ENCODE measurements around the gene KDM5A. TPM values are rescaled to one million over a fixed set of nuclear protein-coding genes. Genes with fewer than 3 reads are reported as not detected.

The KDM5A gene
- total RNA-seq, 1 donor from 2014 or later = 53.6 TPM

DNA sequence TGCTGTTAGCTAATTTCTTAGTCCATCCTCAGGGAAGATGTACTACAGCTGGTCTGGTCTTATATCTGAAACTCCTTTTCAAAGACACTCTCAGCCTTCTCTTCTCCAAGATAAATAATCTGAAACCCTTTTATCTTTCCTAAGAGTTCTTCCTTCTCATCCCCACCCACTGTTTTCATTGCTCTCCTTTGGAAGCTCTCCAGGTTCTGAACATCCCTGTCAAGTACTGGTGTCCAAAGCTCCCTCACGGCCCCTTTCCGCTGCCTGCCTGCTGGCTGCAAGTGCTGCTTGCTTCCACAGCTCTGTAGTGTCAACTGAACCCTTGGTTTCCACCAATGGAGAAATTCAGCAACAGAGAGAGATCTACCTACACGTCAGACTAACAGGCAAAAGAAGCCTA lies 119.9 kb downstream of the KDM5A start:
- no peak for DNase-seq (ENCODE audit: low read depth)
- Histone ChIP-seq H3K4me3 (ENCODE audit: low read depth, low read length) (no peak overlapping the region), H3K36me3 (ENCODE audit: control insufficient read depth, insufficient read depth, low read length) (no peaks in the 10 kb centered on the region), H3K27me3 (ENCODE audit: control insufficient read depth, insufficient read depth, low read length) (no peaks in the 10 kb centered on the region)
- no peak for TF ChIP-seq CTCF (IDR thresholded peaks at IDR 0.05; ENCODE audit: insufficient read depth, low read length, poor library complexity, severe bottlenecking)

DNA sequence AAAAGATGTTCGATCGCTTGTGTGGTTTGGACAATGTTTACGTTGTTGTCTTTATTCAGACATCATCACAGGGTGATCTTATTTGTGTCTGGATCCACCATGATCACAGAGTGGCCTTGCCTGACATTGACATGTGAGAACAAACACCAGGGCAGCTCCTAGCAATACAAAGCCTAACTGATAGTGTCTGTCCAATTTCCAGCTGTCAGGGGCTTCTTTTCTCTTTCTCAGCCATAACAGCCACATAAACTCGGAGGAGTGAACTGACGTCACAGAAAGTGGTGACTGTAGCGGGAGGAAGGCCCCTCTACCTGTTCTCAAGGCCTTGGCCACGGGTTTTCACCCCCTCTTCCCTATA lies 120.7 kb downstream of the KDM5A start:
- Histone ChIP-seq H3K36me3 (ENCODE audit: control insufficient read depth, insufficient read depth, low read length) (no peaks in the 10 kb centered on the region), H3K4me3 (ENCODE audit: low read depth, low read length) (no peak overlapping the region), H3K27me3 (ENCODE audit: control insufficient read depth, insufficient read depth, low read length) (no peaks in the 10 kb centered on the region)
- DNase-seq (ENCODE audit: low read depth) = no peak
- TF ChIP-seq CTCF (IDR thresholded peaks at IDR 0.05; ENCODE audit: insufficient read depth, low read length, poor library complexity, severe bottlenecking) = no peak

DNA sequence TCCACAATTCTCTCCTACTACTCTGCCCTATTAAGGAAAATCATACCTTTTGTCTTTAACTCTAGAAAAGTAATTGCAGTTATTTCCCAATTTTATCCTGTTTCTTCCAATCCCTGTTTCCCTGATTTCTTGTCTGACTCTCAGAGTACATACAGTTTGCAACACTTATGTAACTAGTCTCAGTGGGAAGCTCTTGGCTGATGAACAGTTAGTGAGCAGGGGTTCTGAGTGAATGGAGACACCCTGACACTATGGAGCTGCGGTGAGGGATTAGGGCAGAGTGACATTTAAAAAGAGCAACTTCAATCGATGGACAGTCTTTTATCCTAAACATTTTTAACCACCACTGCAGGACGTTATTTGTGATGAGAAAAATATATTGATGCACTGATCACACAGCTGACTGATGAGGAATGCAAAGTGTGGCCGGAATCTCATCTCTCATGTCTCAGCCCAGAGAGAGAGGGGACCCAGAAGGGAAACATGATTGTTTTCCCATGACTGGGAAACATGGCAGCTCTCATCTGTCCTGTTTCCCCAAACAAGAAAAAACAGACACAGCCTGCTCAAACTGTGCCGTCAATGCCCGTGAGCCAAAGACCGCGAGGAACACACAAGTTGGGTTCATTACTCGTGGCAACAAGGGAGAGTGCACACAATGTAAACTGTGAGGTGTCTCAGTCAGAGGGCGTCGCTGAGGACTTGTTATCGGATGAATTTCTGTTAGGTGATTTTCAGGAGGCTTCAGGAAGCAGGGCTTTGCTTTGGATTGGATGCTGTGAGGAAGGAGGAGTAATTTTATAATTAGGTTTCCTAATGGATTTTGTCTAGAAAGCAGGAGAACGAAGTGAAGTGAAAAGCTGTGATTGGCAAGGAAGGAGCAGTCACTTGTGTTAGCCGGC lies 121.3 kb downstream of the KDM5A start:
- TF ChIP-seq CTCF (IDR thresholded peaks at IDR 0.05; ENCODE audit: insufficient read depth, low read length, poor library complexity, severe bottlenecking) = no peak
- no peak for DNase-seq (ENCODE audit: low read depth)
- Histone ChIP-seq H3K36me3 (ENCODE audit: control insufficient read depth, insufficient read depth, low read length) (no peaks in the 10 kb centered on the region), H3K27me3 (ENCODE audit: control insufficient read depth, insufficient read depth, low read length) (no peaks in the 10 kb centered on the region), H3K4me3 (ENCODE audit: low read depth, low read length) (no peak overlapping the region)

GRCh38 chr12:265096-265495 lies 124.0 kb downstream of the KDM5A start:
- no peak for TF ChIP-seq CTCF (IDR thresholded peaks at IDR 0.05; ENCODE audit: insufficient read depth, low read length, poor library complexity, severe bottlenecking)

DNA sequence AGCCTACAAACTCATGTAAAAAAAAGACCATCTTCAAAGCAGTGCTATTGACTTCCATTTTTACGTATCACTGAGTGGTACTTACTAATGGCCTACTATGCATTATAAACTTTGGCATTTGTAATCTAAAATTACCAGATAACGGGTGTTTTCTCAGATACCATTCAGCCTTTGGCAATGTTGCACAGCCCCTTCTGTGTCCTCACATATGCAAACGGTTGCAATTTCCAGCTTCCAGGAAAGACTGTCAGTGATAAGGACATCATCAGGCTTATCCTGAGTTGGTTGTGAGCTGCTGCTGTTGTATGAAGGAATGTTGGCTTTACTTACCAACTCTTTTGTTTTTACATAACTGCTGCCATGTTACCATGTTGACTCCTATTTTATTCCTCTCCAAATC lies 124.9 kb downstream of the KDM5A start:
- no peak for DNase-seq (ENCODE audit: low read depth)
- no peaks in the 10 kb centered on the region for H3K36me3 ChIP-seq (ENCODE audit: control insufficient read depth, insufficient read depth, low read length)
- TF ChIP-seq CTCF (IDR thresholded peaks at IDR 0.05; ENCODE audit: insufficient read depth, low read length, poor library complexity, severe bottlenecking) = no peak
- H3K4me3 ChIP-seq (ENCODE audit: low read depth, low read length) = no peak overlapping the region
- no peaks in the 10 kb centered on the region for H3K27me3 ChIP-seq (ENCODE audit: control insufficient read depth, insufficient read depth, low read length)

More at GRCh38 chr12:265096-265495, 124.0 kb downstream of the KDM5A start:
- Histone ChIP-seq H3K27me3 (ENCODE audit: control insufficient read depth, insufficient read depth, low read length) (no peaks in the 10 kb centered on the region), H3K4me3 (ENCODE audit: low read depth, low read length) (no peak overlapping the region), H3K36me3 (ENCODE audit: control insufficient read depth, insufficient read depth, low read length) (no peaks in the 10 kb centered on the region)
- no peak for DNase-seq (ENCODE audit: low read depth)

DNA sequence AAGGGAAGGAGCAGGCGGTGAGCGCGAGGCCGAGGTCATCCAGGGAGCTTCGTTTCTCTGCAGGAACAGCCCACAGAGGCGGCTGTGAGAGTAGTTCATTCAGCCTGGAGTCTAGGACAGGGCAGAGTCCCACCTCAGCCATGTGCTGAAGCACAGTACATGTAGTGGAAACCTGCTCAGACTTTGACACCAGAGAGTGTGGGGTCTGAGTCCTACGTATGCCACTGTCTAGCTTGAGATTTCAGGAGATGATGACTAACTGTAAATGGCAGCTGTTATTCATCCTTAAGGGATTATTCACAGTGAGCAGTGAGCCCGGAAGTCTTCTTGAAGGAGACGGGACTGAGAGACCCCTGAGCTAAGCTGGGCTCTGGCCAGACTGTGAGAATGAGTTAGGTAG lies 125.5 kb downstream of the KDM5A start:
- H3K27me3 ChIP-seq (ENCODE audit: control insufficient read depth, insufficient read depth, low read length) = no peaks in the 10 kb centered on the region

More for the DNA sequence above, 125.5 kb downstream of the KDM5A start:
- Histone ChIP-seq H3K4me3 (ENCODE audit: low read depth, low read length) (no peak overlapping the region), H3K36me3 (ENCODE audit: control insufficient read depth, insufficient read depth, low read length) (no peaks in the 10 kb centered on the region)
- peak; percentile 48 for DNase-seq (ENCODE audit: low read depth)
- TF ChIP-seq CTCF (IDR thresholded peaks at IDR 0.05; ENCODE audit: insufficient read depth, low read length, poor library complexity, severe bottlenecking) = no peak
